Suprapubic skin (tissue), 3 donors: ENCODE results near the gene FSD1L.

Source experiments
- EP300 ChIP-seq: sonication (generic); formaldehyde crosslinking; IDR thresholded peaks from one replicate; pipeline ENCODE4 v1.6.1; 2017; ENCODE audit warnings: antibody characterized with exemption
- POLR2A ChIP-seq, 2 donors: fragments of 450-650 bp; IDR thresholded peaks; one replicate each; pipeline ENCODE4 v1.6.1; 2017; ENCODE audit warnings: antibody characterized with exemption in 2 of 2, mild to moderate bottlenecking in 2 of 2, moderate library complexity in 2 of 2
- TF ChIP-seq, protein P1 (sequence below), 2 donors: fragments of 200-600 bp in 1 of 2; fragments of 450-650 bp in 1 of 2; sonication (generic) in 1 of 2; IDR thresholded peaks; one replicate each; pipeline ENCODE4 v1.5.1; 2016 to 2019; ENCODE audit warnings: antibody characterized with exemption in 2 of 2, mild to moderate bottlenecking in 1 of 2, moderate library complexity in 1 of 2

- no peak for TF ChIP-seq POLR2A (IDR thresholded peaks at IDR 0.05)
- TF ChIP-seq EP300 = no peak
- TF ChIP-seq, protein P1, sequence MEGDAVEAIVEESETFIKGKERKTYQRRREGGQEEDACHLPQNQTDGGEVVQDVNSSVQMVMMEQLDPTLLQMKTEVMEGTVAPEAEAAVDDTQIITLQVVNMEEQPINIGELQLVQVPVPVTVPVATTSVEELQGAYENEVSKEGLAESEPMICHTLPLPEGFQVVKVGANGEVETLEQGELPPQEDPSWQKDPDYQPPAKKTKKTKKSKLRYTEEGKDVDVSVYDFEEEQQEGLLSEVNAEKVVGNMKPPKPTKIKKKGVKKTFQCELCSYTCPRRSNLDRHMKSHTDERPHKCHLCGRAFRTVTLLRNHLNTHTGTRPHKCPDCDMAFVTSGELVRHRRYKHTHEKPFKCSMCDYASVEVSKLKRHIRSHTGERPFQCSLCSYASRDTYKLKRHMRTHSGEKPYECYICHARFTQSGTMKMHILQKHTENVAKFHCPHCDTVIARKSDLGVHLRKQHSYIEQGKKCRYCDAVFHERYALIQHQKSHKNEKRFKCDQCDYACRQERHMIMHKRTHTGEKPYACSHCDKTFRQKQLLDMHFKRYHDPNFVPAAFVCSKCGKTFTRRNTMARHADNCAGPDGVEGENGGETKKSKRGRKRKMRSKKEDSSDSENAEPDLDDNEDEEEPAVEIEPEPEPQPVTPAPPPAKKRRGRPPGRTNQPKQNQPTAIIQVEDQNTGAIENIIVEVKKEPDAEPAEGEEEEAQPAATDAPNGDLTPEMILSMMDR (IDR thresholded peaks at IDR 0.05) = no peak
These were observed 11.5 kb downstream of the FSD1L start for GRCh38 chr9:105459336-105459735.
